Measurements from ENCODE around the gene HAPLN3.

The HAPLN3 gene

GRCh38 chr15:88912500-88912921 lies 17.2 kb upstream of the HAPLN3 start:
- DNase-seq (ENCODE audit: low spot score) (peak; percentile 45), FAIRE-seq (no peak)

- DNase-seq (ENCODE audit: low spot score) (peak; percentile 81), FAIRE-seq (peak; percentile 79)
Observed at GRCh38 chr15:88911766-88912118, 16.4 kb upstream of the HAPLN3 start.

GRCh38 chr15:88909956-88910831 lies 14.8 kb upstream of the HAPLN3 start:
- DNase-seq (ENCODE audit: low spot score) (no peak), FAIRE-seq (no peak)

- FAIRE-seq: no peak
Observed at GRCh38 chr15:88908697-88909621, 13.6 kb upstream of the HAPLN3 start.

GRCh38 chr15:88908123-88908522 lies 12.8 kb upstream of the HAPLN3 start:
- FAIRE-seq: no peak
- no peak for DNase-seq (ENCODE audit: low spot score)

More at GRCh38 chr15:88908697-88909621, 13.6 kb upstream of the HAPLN3 start:
- no peak for DNase-seq (ENCODE audit: low spot score)

GRCh38 chr15:88907111-88907510 lies 11.8 kb upstream of the HAPLN3 start:
- no peak for FAIRE-seq
- no peak for DNase-seq (ENCODE audit: low spot score)

- DNase-seq (ENCODE audit: low spot score) (no peak), FAIRE-seq (no peak)
Observed at GRCh38 chr15:88906551-88906950, 11.2 kb upstream of the HAPLN3 start.

- FAIRE-seq: no peak
- no peak for DNase-seq (ENCODE audit: low spot score)
Observed at GRCh38 chr15:88906130-88906529, 10.8 kb upstream of the HAPLN3 start.

- no peak for FAIRE-seq
- no peak for DNase-seq (ENCODE audit: low spot score)
Observed at GRCh38 chr15:88905576-88905975, 10.2 kb upstream of the HAPLN3 start.

- FAIRE-seq (no peak), DNase-seq (ENCODE audit: low spot score) (peak; percentile 77)
Observed at GRCh38 chr15:88904624-88905327, 9.4 kb upstream of the HAPLN3 start.

- FAIRE-seq (no peak), DNase-seq (ENCODE audit: low spot score) (no peak)
Observed at GRCh38 chr15:88904257-88904623, 8.9 kb upstream of the HAPLN3 start.

GRCh38 chr15:88902846-88903245 lies 7.5 kb upstream of the HAPLN3 start:
- DNase-seq (ENCODE audit: low spot score): no peak
- FAIRE-seq: no peak

- FAIRE-seq: no peak
- no peak for DNase-seq (ENCODE audit: low spot score)
Observed at GRCh38 chr15:88902221-88902835, 7.0 kb upstream of the HAPLN3 start.

GRCh38 chr15:88901508-88902220 lies 6.3 kb upstream of the HAPLN3 start:
- DNase-seq (ENCODE audit: low spot score): no peak
- FAIRE-seq: no peak

- FAIRE-seq: peak; percentile 99
- no peak for DNase-seq (ENCODE audit: low spot score)
Observed at GRCh38 chr15:88900982-88901418, 5.7 kb upstream of the HAPLN3 start.

- DNase-seq (ENCODE audit: low spot score): peak; percentile 56
- no peak for FAIRE-seq
Observed at GRCh38 chr15:88900309-88900981, 5.1 kb upstream of the HAPLN3 start.

- no peak for FAIRE-seq
Observed at GRCh38 chr15:88899251-88899650, 3.9 kb upstream of the HAPLN3 start.

GRCh38 chr15:88898736-88899135 lies 3.4 kb upstream of the HAPLN3 start:
- DNase-seq (ENCODE audit: low spot score): no peak
- no peak for FAIRE-seq

More at GRCh38 chr15:88899251-88899650, 3.9 kb upstream of the HAPLN3 start:
- DNase-seq (ENCODE audit: low spot score): no peak

GRCh38 chr15:88897456-88898194 lies 2.3 kb upstream of the HAPLN3 start:
- DNase-seq (ENCODE audit: low spot score): peak; percentile 75

More at GRCh38 chr15:88897456-88898194, 2.3 kb upstream of the HAPLN3 start:
- FAIRE-seq: peak; percentile 87
